ENCODE measurements around the gene HTR1D.

The HTR1D gene

DNA sequence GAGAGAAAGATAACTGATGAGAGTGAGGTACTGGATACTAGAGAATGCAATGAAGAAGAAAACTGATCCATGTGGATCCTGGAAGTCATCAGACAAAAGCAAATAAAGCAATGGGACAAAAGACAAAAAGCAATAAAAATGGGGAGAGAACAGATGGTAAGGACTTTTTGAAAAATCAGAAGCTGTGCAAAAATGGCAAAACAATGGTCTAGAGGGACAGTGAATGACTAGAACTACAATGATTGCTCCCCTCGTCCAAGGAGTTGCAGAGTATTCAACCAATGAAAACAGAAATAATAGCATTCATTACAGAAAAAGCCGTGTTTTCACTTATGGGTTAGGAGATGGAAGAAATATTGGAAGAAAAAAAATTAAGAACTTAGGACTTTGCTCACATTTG, 67.2 kb downstream of the HTR1D start:
- no peak for DNase-seq (ENCODE audit: low spot score)

- DNase-seq (ENCODE audit: low spot score), result no peak
These were observed 68.2 kb downstream of the HTR1D start for GRCh38 chr1:23149114-23149513.

GRCh38 chr1:23148084-23148483, 69.2 kb downstream of the HTR1D start:
- no peak for DNase-seq (ENCODE audit: low spot score)
